Adrenal gland (tissue), 12 donors: ENCODE measurements around the gene RIF1. TPM values are rescaled to one million over a fixed set of nuclear protein-coding genes. Genes with fewer than 3 reads are reported as not detected.
"Not testable (repeated sequence)": the region's sequence is repeated elsewhere in the genome, so short reads cannot be mapped to it uniquely, and the experiment has no call there.

Experiments used
- DNase-seq, 7 donors: peaks; one replicate each; pipeline ENCODE4 v3.0.0-alpha.2; 2019 to 2020
- H3K27ac ChIP-seq, 5 donors: fragments of 200-600 bp; sonication (generic) in 4 of 5; 1 replicate in 3 of 5; 2 replicates in 2 of 5; pipeline versions ENCODE4 v1.5.1 to v1.8.0; 2016 to 2020; ENCODE audit warnings: mild to moderate bottlenecking in 1 of 5
- H3K27me3 ChIP-seq: fragments of 200-600 bp; 2 replicates; pipeline ENCODE4 v1.8.0; 2021
- H3K36me3 ChIP-seq, 2 donors: fragments of 200-600 bp; replicated peaks in 1 of 2; 1 replicate in 1 of 2; 2 replicates in 1 of 2; pipeline versions ENCODE4 v1.5.1 to v1.8.0; 2018 to 2022
- H3K4me1 ChIP-seq, 2 donors: fragments of 200-600 bp; replicated peaks in 1 of 2; 1 replicate in 1 of 2; 2 replicates in 1 of 2; pipeline versions ENCODE4 v1.5.1 to v1.8.0; 2018 to 2021
- H3K4me3 ChIP-seq, 4 donors: fragments of 200-600 bp; sonication (generic) in 3 of 4; one replicate each; pipeline ENCODE4 v1.5.1; 2016 to 2018
- H3K9me3 ChIP-seq, 3 donors: fragments of 200-600 bp; sonication (generic) in 1 of 3; replicated peaks in 1 of 3; 1 replicate in 2 of 3; 2 replicates in 1 of 3; pipeline versions ENCODE4 v1.5.1 to v1.8.0; 2016 to 2021
- CTCF ChIP-seq, 6 experiments: fragments of 450-650 bp in 4 of 6; fragments of 200-600 bp in 2 of 6; sonication (generic) in 1 of 6; IDR thresholded peaks; 1 replicate in 5 of 6; 2 replicates in 1 of 6; pipeline versions ENCODE4 v1.5.1 to v1.8.0; 2016 to 2021; ENCODE audit warnings: antibody characterized with exemption in 6 of 6, mild to moderate bottlenecking in 2 of 6, moderate library complexity in 1 of 6
- POLR2A ChIP-seq, 2 donors: fragments of 450-650 bp; IDR thresholded peaks; one replicate each; pipeline ENCODE4 v1.6.1; 2017; ENCODE audit warnings: antibody characterized with exemption in 2 of 2, mild to moderate bottlenecking in 2 of 2, moderate library complexity in 1 of 2
- WGBS, 4 donors: extraction: QIAGEN DNeasy Blood & Tissue Kit in 2 of 4; methylation state at CpG; one replicate each; pipeline versions ENCODE4 v1.1.5 to v1.1.7; 2013 to 2017; 5-methylcytosine and 5-hydroxymethylcytosine counted together
- intact Hi-C, 2 donors: fragments of 100-400 bp; cut with DNase I; formaldehyde crosslinking; loops; one replicate each; pipeline versions ENCODE4 v1.14.1 to v1.15.0; 2022 to 2023
- polyA plus RNA-seq, 3 donors: library from polyadenylated mRNA; stranded (reverse); fragments of 200-250 nt in 2 of 3; fragments of 350-450 nt in 1 of 3; fragmentation: Illumina TruSeq in 1 of 3; extraction: RNeasy Lipid Tissue Mini Kit (QIAGEN cat#74804) in 1 of 3; gene quantifications; one replicate each; pipeline ENCODE4 v1.2.3, GENCODE V29; 2013 to 2014
- total RNA-seq, 9 donors: library from RNA; depleted of rRNA in 4 of 9; stranded (reverse); fragments of >200 nt in 4 of 9; fragments of 120-200 nt in 1 of 9; fragmentation: NEBNext Ultra II Directional in 1 of 9; extraction: Animal tissue kit (Norgen Biotek cat#: 25700) in 1 of 9; gene quantifications; one replicate each; pipeline versions ENCODE4 v1.1.0 to v1.2.4, GENCODE V29; 2013 to 2023
- donor health status: healthy with polysubstance abuse.
- donor health status: Bipolar disorder and iron deficiency.
- donor health status: DM: yes; HTN: yes; CAD: no.
- donor health status: DM: no; HTN: no; CAD: no.
- donor health status: DM: no; HTN: no; CAD: no.
- donor health status: DM: yes; HTN: yes; CAD: no.

Gene RIF1
- total and polyA plus RNA-seq, 12 donors = 4.0 to 50.8 (median 27.6) TPM

DNA sequence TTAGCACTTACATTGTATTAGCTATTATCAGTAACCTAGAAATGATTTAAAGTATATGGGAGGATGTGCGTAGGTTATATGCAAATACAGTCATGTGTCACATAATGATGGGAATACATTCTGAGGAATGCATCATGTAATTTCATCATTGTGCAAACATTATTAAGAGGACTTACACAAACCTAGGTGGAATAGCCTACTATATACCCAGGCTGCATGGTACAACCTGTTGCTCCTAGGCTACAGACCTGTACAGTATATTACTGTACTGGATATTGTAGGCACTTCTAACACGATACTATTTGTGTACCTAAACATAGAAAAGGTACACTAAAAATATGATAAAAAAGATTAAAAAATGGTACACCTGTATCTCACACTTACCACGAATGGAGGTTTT, 7.9 kb downstream of the RIF1 start:
- Histone ChIP-seq H3K27ac (no peak overlapping the region), H3K36me3 (peaks cover 0 to 84% of the 10 kb centered on the region in 2 donors), H3K4me3 (no peak overlapping the region), H3K4me1 (no peaks in the 10 kb centered on the region), H3K9me3 (no peaks in the 10 kb centered on the region), H3K27me3 (no peaks in the 10 kb centered on the region)
- TF ChIP-seq POLR2A (IDR thresholded peaks at IDR 0.05) (no peak), CTCF (IDR thresholded peaks at IDR 0.05) (no peak)
- intact Hi-C loops = loop anchor here in 1 of 2 donors (10.0 kb wide), 1 partner anchor 133 kb away; the partner anchor contains the start of gene NMI
- 73 to 81% (median 77%) methylated on average over 3 of the region's 3 CpGs for WGBS, 4 donors
- no peak for DNase-seq

GRCh38 chr2:151421681-151422080, 12.0 kb downstream of the RIF1 start:
- H3K27me3 ChIP-seq, H3K4me3 ChIP-seq, intact Hi-C loops, H3K4me1 ChIP-seq, H3K9me3 ChIP-seq, DNase-seq, H3K27ac ChIP-seq: not testable (repeated sequence)
- 91 to 98% (median 96%) methylated on average over 12 of the region's 12 CpGs for WGBS, 4 donors
- peaks cover 0 to 60% of the 10 kb centered on the region in 2 donors for H3K36me3 ChIP-seq

GRCh38 chr2:151422917-151423439, 13.3 kb downstream of the RIF1 start:
- H3K4me3 ChIP-seq = no peak overlapping the region
- intact Hi-C loops = no loop called here
- peaks cover 0 to 50% of the 10 kb centered on the region in 2 donors for H3K36me3 ChIP-seq
- 82 to 86% (median 85%) methylated on average over 3 of the region's 3 CpGs for WGBS, 4 donors
- no peak for DNase-seq
- H3K27ac ChIP-seq = no peak overlapping the region
- no peaks in the 10 kb centered on the region for H3K9me3 ChIP-seq
- peaks cover 0 to 10% of the 10 kb centered on the region in 2 donors for H3K4me1 ChIP-seq
- TF ChIP-seq POLR2A (IDR thresholded peaks at IDR 0.05) (no peak), CTCF (IDR thresholded peaks at IDR 0.05) (no peak)
- no peaks in the 10 kb centered on the region for H3K27me3 ChIP-seq

GRCh38 chr2:151423760-151424159, 14.1 kb downstream of the RIF1 start:
- DNase-seq = no peak
- WGBS, 4 donors = 90 to 95% (median 95%) methylated on average over 3 of the region's 3 CpGs
- intact Hi-C loops = no loop called here
- Histone ChIP-seq H3K4me3 (no peak overlapping the region), H3K27me3 (no peaks in the 10 kb centered on the region), H3K36me3 (peaks cover 0 to 46% of the 10 kb centered on the region in 2 donors), H3K27ac (no peak overlapping the region), H3K4me1 (peaks cover 0 to 10% of the 10 kb centered on the region in 2 donors), H3K9me3 (no peaks in the 10 kb centered on the region)
- no peak for TF ChIP-seq CTCF (IDR thresholded peaks at IDR 0.05)
- no peak for TF ChIP-seq POLR2A (IDR thresholded peaks at IDR 0.05)

DNA sequence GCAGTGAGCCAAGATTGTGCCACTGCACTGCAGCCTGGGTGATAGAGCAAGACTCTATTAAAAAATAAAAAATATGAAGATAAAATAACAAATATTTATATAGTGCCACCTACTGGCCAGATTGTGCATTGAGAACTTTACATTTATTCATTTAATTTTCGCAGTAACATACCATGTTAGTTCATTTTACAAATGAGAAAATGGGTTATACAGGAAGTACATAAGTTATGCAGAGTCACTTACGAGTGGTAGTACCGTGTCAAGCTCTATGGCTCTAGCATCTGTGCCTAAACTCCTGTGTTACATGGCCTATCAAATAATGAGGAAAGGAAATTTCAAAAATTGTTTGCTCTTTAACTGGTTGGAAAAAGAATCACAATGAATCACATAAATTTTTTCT, 27.9 kb downstream of the RIF1 start:
- 45 to 64% (median 54%) methylated on average over 3 of the region's 3 CpGs for WGBS, 4 donors
- no peak overlapping the region for H3K4me3 ChIP-seq
- H3K27ac ChIP-seq = no peak overlapping the region
- H3K36me3 ChIP-seq = peaks cover 0 to 75% of the 10 kb centered on the region in 2 donors
- no peaks in the 10 kb centered on the region for H3K9me3 ChIP-seq
- TF ChIP-seq CTCF (IDR thresholded peaks at IDR 0.05) (peak; percentile 32 to 80 (median 57)), POLR2A (IDR thresholded peaks at IDR 0.05) (no peak)
- H3K4me1 ChIP-seq = no peaks in the 10 kb centered on the region
- peak in 1 of 7 donors; percentile 16 for DNase-seq
- H3K27me3 ChIP-seq = no peaks in the 10 kb centered on the region
- intact Hi-C loops = loop anchor here in 1 of 2 donors (10.0 kb wide), 1 partner anchor 163 kb away; no protein-coding TSS in a partner anchor
